Putamen (tissue), 1 donor: ENCODE measurements around the gene CACNA2D3.

Source experiments
- DNase-seq: peaks from one replicate; pipeline ENCODE4 v3.0.0-alpha.2; 2016; ENCODE audit warnings: low spot score

The CACNA2D3 gene

GRCh38 chr3:54341811-54342210 lies 219.5 kb downstream of the CACNA2D3 start:
- DNase-seq: no peak

- DNase-seq: no peak
These were observed 220.3 kb downstream of the CACNA2D3 start for GRCh38 chr3:54342676-54343075.

GRCh38 chr3:54343495-54343894 lies 221.1 kb downstream of the CACNA2D3 start:
- no peak for DNase-seq

- DNase-seq: no peak
These were observed 222.4 kb downstream of the CACNA2D3 start for GRCh38 chr3:54344601-54345231.

GRCh38 chr3:54345847-54346375 lies 223.6 kb downstream of the CACNA2D3 start:
- no peak for DNase-seq

- DNase-seq: no peak
These were observed 224.7 kb downstream of the CACNA2D3 start for GRCh38 chr3:54347060-54347459.

- DNase-seq: no peak
These were observed 225.6 kb downstream of the CACNA2D3 start for GRCh38 chr3:54347933-54348332.

- DNase-seq: no peak
These were observed 226.9 kb downstream of the CACNA2D3 start for GRCh38 chr3:54349231-54349652.

- no peak for DNase-seq
These were observed 227.3 kb downstream of the CACNA2D3 start for GRCh38 chr3:54349691-54350090.

GRCh38 chr3:54353546-54353945 lies 231.2 kb downstream of the CACNA2D3 start:
- DNase-seq: no peak

- DNase-seq: no peak
These were observed 231.6 kb downstream of the CACNA2D3 start for GRCh38 chr3:54353946-54354345.

GRCh38 chr3:54355800-54356199 lies 233.4 kb downstream of the CACNA2D3 start:
- DNase-seq: no peak

GRCh38 chr3:54356261-54357045 lies 234.1 kb downstream of the CACNA2D3 start:
- DNase-seq: peak; percentile 20

- DNase-seq: no peak
These were observed 234.9 kb downstream of the CACNA2D3 start for GRCh38 chr3:54357301-54357700.

- no peak for DNase-seq
These were observed 236.0 kb downstream of the CACNA2D3 start for GRCh38 chr3:54358316-54358715.

GRCh38 chr3:54358969-54359694 lies 236.8 kb downstream of the CACNA2D3 start:
- no peak for DNase-seq

GRCh38 chr3:54360320-54360719 lies 238.0 kb downstream of the CACNA2D3 start:
- DNase-seq: no peak

GRCh38 chr3:54361746-54362283 lies 239.5 kb downstream of the CACNA2D3 start:
- no peak for DNase-seq

- no peak for DNase-seq
These were observed 243.8 kb downstream of the CACNA2D3 start for GRCh38 chr3:54366007-54366750.

- no peak for DNase-seq
These were observed 244.5 kb downstream of the CACNA2D3 start for GRCh38 chr3:54366839-54367238.

GRCh38 chr3:54372232-54372631 lies 249.9 kb downstream of the CACNA2D3 start:
- DNase-seq: no peak
